Uterus (tissue), 2 donors: Measurements from ENCODE around the gene LRP1-AS.

Experiments
- POLR2A ChIP-seq, 2 donors: fragments of 450-650 bp; IDR thresholded peaks; one replicate each; pipeline ENCODE4 v1.6.1; 2016; ENCODE audit warnings: antibody characterized with exemption in 2 of 2, mild to moderate bottlenecking in 1 of 2, moderate library complexity in 1 of 2
- TF ChIP-seq, protein P1 (sequence below), 4 experiments: fragments of 200-600 bp in 2 of 4; fragments of 450-650 bp in 2 of 4; sonication (generic) in 2 of 4; IDR thresholded peaks; one replicate each; pipeline ENCODE4 v1.5.1; 2016 to 2019; ENCODE audit warnings: antibody characterized with exemption in 4 of 4, mild to moderate bottlenecking in 2 of 4, moderate library complexity in 1 of 4

DNA sequence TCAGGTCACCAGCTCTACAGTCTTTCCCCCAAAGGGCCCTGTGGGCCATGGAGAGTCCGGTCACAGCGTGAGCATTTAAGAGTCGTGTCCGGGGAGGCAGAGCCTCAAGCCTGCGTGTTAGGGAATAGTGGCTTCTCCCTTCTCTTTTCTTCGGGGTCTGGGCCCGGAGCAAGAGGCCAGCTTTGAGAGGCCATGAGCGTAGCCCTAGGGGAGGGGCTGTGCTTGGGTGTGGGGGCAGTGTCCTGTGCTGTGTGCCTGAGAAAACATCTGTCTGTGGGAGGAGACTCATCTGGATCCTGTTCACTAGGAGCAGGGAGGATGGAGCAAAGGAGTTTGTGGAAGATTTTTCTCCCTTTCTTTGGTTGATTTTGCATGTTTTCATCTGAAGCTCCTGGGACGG, 5.3 kb downstream of the LRP1-AS start:
- TF ChIP-seq, protein P1, sequence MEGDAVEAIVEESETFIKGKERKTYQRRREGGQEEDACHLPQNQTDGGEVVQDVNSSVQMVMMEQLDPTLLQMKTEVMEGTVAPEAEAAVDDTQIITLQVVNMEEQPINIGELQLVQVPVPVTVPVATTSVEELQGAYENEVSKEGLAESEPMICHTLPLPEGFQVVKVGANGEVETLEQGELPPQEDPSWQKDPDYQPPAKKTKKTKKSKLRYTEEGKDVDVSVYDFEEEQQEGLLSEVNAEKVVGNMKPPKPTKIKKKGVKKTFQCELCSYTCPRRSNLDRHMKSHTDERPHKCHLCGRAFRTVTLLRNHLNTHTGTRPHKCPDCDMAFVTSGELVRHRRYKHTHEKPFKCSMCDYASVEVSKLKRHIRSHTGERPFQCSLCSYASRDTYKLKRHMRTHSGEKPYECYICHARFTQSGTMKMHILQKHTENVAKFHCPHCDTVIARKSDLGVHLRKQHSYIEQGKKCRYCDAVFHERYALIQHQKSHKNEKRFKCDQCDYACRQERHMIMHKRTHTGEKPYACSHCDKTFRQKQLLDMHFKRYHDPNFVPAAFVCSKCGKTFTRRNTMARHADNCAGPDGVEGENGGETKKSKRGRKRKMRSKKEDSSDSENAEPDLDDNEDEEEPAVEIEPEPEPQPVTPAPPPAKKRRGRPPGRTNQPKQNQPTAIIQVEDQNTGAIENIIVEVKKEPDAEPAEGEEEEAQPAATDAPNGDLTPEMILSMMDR (IDR thresholded peaks at IDR 0.05), result no peak
- no peak for TF ChIP-seq POLR2A (IDR thresholded peaks at IDR 0.05)
